GM10266 (cell line): ENCODE measurements around the gene ELAC1.

Experiments used
- DNase-seq: peaks from one replicate; pipeline ENCODE4 v3.0.0; 2012; ENCODE audit errors: extremely low spot score
- CTCF ChIP-seq: IDR thresholded peaks from 2 replicates; pipeline ENCODE4 v1.5.1; 2012; ENCODE audit warnings: mild to moderate bottlenecking, low read depth; ENCODE audit not compliant: control insufficient read depth, insufficient read depth; ENCODE audit errors: missing control alignments

The ELAC1 gene

GRCh38 chr18:50973367-50974126, 5.7 kb downstream of the ELAC1 start:
- TF ChIP-seq CTCF, result no peak
- DNase-seq, result no peak

- no peak for DNase-seq
- no peak for TF ChIP-seq CTCF
Measured at GRCh38 chr18:50977037-50977760, 9.4 kb downstream of the ELAC1 start.

- DNase-seq, result no peak
- no peak for TF ChIP-seq CTCF
Measured at GRCh38 chr18:50981381-50981780, 13.5 kb downstream of the ELAC1 start.

GRCh38 chr18:50982086-50982801, 14.4 kb downstream of the ELAC1 start:
- no peak for TF ChIP-seq CTCF
- no peak for DNase-seq

- DNase-seq, result no peak
- no peak for TF ChIP-seq CTCF
Measured at GRCh38 chr18:50982802-50983179, 15.0 kb downstream of the ELAC1 start.

- no peak for DNase-seq
- TF ChIP-seq CTCF, result no peak
Measured at GRCh38 chr18:50986360-50987087, 18.7 kb downstream of the ELAC1 start.
